Stomach (tissue), 4 donors: ENCODE measurements around the gene OAS1.

Experiments
- CTCF ChIP-seq, 7 experiments: fragments of 450-650 bp in 4 of 7; fragments of 200-600 bp in 3 of 7; sonication (generic) in 3 of 7; IDR thresholded peaks; one replicate each; pipeline ENCODE4 v1.5.1; 2016 to 2019; ENCODE audit warnings: antibody characterized with exemption in 7 of 7, control low read depth in 2 of 7, mild to moderate bottlenecking in 1 of 7
- EP300 ChIP-seq: sonication (generic); formaldehyde crosslinking; IDR thresholded peaks from one replicate; pipeline ENCODE4 v1.6.1; 2017; ENCODE audit warnings: antibody characterized with exemption
- POLR2AphosphoS5 ChIP-seq, 3 donors: sonication (generic); formaldehyde crosslinking; IDR thresholded peaks; one replicate each; pipeline ENCODE4 v1.6.1; 2016; ENCODE audit warnings: antibody characterized with exemption in 3 of 3

- no peak for TF ChIP-seq CTCF (IDR thresholded peaks at IDR 0.05)
- TF ChIP-seq POLR2AphosphoS5 (IDR thresholded peaks at IDR 0.05): no peak
- TF ChIP-seq EP300: no peak
Observed at GRCh38 chr12:112942572-112942971, 35.8 kb downstream of the OAS1 start.
